M059J (cell line): Measurements from ENCODE around the gene DPT. TPM values are rescaled to one million over a fixed set of nuclear protein-coding genes. Genes with fewer than 3 reads are reported as not detected.

Experiments used
- DNase-seq: peaks from one replicate; pipeline ENCODE4 v3.0.0-alpha.2; 2012; ENCODE audit warnings: low read depth
- total RNA-seq: library from RNA; depleted of rRNA; stranded (reverse); fragments of >200 nt; shearing (Covaris generic); gene quantifications from 2 replicates; pipeline ENCODE4 v1.2.3, GENCODE V29; 2014

Gene DPT
- total RNA-seq, 1 experiment from 2014 or later, result not detected

DNA sequence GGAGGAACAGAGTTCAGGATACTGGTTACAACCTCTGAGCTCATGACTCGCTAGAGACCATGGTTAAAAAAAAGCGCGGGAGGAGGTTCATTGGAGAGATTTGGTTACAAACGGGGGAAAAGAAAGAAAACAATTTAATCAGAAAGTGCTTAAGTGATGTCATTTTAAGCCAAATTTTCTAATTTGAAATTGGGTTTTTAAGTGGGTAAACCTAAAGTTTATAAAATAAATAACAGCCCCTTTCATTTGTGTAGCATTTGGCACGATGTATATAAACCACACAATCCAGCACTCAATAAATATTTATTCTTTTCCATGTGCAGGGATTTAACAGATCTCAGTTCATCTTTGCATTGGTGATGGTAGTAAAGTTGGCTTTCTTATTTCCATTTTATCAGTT, 7.0 kb upstream of the DPT start:
- DNase-seq, result no peak

GRCh38 chr1:168734946-168735345, 5.9 kb upstream of the DPT start:
- DNase-seq, result no peak

DNA sequence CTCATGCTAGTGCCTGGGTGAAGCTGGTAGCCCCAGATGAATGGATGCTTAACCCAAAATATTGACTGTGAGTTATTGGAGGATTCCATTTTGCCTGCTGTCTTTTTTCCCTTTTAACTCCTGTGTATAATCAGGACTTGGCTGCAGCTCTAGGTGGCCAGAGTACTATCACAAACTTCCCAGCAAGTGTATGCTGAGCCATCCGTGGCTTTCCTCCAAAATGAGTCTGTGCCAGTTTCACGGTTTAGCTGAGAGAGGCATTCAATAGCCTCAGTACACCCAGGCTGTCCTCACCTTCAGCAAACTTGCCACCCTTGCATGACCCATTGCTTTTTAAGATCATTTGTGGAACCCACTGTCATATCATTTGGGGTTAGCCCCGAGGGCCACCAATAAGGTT, 5.3 kb upstream of the DPT start:
- no peak for DNase-seq

DNA sequence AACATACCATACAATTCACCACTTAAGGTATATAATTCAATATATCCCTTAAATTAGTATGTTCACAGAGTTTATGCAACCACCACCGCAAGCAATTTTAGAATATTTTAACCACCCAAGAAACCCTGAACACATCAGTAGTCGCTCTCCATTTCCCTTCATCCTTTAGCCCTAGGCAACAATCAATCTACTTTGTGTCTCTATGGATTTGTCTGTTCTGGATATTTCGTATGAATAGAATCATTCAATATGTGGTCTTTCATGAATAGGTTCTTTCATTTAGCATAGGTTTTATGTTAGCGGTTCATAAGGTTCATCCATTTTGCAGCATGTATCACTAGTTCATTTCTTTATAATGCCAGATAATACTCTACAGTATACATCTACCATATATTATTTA, 4.2 kb upstream of the DPT start:
- no peak for DNase-seq

GRCh38 chr1:168732736-168733135, 3.7 kb upstream of the DPT start:
- no peak for DNase-seq

- no peak for DNase-seq
Measured at GRCh38 chr1:168731244-168731953, 2.4 kb upstream of the DPT start.

GRCh38 chr1:168729405-168729802, 398 bp upstream of the DPT start:
- no peak for DNase-seq

GRCh38 chr1:168726719-168727118, 2.3 kb downstream of the DPT start:
- no peak for DNase-seq

GRCh38 chr1:168726281-168726680, 2.7 kb downstream of the DPT start:
- DNase-seq, result no peak

GRCh38 chr1:168725831-168726230, 3.2 kb downstream of the DPT start:
- DNase-seq, result no peak

- no peak for DNase-seq
Measured at GRCh38 chr1:168725060-168725459, 3.9 kb downstream of the DPT start.

- no peak for DNase-seq
Measured at GRCh38 chr1:168723000-168723399, 6.0 kb downstream of the DPT start.

DNA sequence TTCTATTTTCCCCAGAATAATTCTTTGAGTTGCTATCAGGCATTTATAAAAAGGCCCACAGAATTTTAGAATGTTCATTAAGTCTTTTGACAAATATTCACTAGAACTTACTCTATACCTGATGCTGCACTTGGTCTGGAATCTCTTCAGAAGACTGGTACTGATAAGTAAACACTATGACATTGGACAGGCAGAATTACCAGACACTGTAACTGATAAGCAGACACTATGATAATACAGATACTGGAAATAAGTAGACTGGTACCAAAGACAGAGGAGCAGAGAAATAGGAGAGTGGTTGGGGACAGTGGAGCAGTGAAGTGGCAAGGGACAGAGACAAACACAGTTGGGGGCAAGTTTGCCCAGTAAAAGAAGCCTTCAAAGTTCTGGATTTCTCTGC, 8.2 kb downstream of the DPT start:
- DNase-seq, result no peak

GRCh38 chr1:168719306-168720111, 9.5 kb downstream of the DPT start:
- peak; percentile 87 for DNase-seq

- no peak for DNase-seq
Measured at GRCh38 chr1:168717906-168718891, 10.8 kb downstream of the DPT start.

DNA sequence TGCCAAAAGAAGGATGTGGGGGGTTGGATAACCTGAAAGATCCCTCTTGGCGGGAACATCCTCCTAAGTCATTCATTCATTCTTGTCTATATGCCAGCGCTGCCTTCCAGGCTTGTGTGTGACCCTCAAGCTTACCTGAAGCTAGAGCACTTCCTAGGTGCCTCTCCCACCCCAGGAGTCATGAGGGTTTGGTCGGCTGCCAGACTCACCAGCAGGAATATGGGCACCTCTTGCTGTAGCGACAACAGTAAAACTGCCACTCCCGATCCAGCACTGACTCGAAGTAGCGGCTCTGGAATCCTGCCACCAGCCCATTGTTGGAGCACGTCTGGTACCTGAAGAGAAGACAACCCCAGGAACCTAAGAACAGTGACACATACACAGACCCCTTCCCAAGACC, 15.0 kb downstream of the DPT start:
- no peak for DNase-seq

DNA sequence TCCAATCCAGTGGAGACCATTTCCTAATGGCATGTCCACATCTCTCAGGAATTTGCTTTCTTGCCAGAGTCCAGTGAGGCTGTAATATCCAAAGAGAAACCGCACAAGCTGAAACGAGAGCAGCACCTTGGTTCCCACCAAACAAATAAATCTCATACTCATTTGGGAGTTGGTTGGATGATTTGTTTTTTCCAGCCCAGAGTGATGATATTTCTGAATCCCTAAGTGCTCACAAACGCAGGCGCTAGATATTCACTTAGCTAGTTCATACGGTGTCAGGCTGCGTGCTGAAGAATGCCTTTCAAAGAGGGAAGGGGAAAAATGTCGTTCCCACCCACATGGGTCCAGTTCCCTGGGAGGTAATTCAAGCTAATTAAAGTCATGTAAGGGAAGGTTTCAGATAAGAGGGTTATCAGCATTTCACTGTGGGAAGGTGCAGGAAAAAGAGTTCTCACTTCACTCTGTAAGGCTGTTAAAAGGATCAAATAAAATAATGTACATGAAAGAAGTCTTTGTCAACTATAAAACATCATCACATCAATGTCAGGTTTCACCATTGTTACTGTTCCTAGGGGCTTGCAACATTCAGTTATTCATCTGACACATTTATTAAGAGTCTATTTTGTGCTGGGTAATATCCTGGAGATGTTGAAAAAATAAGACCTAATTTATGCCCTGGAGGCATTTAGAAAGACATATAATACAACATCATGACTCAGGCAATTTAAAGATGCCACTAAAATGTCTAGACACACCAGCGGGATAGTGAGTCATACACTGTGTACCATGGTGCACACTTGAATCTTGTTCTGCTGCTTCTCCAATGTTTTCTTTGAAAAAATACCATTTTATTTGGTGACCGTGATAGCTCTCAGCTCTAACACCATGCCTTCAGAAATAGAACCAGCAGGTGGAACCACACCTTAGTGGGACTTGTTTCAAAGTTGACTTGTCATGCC, 19.3 kb downstream of the DPT start:
- peak; percentile 100 for DNase-seq

DNA sequence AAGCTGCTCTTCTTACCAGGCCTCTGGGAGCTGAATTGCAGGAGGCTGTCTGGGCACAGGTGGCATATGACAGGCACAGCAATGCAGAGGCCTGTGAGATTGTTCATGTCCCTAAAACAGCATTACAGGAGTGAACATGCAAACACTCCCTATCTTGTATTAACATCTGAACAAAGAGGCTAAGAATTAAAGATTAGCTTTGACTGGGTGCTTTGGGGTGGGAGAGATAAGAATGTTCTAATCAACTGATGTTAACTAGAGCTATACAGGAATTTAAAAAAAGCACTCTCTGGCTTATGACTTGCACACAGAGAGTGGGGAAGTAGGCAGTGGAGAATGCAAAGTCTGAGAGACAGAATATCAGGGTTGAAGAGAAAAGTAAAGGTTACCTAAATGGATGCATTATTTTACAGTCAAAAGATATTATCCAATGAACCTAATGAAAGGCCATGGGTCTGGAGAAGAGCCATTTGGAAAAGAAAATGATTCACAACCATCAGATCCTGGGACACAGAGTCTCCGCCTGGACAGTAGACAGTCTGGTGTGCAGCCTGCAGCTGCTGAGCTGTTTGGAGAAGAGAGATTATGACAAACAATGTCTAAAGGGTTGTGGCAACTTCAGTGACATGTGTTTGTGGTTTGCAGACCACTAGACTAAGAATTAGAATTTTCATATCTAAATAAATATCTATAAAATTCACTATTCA, 20.2 kb downstream of the DPT start:
- DNase-seq, result no peak

GRCh38 chr1:168706391-168706992, 22.5 kb downstream of the DPT start:
- DNase-seq, result peak; percentile 42
